ENCODE measurements around the gene TMEM178B.
"Not testable (repeated sequence)": the region's sequence is repeated elsewhere in the genome, so short reads cannot be mapped to it uniquely, and the experiment has no call there.

Gene TMEM178B

GRCh38 chr7:141403846-141404245, 330.0 kb downstream of the TMEM178B start:
- DNase-seq, result not testable (repeated sequence)

DNA sequence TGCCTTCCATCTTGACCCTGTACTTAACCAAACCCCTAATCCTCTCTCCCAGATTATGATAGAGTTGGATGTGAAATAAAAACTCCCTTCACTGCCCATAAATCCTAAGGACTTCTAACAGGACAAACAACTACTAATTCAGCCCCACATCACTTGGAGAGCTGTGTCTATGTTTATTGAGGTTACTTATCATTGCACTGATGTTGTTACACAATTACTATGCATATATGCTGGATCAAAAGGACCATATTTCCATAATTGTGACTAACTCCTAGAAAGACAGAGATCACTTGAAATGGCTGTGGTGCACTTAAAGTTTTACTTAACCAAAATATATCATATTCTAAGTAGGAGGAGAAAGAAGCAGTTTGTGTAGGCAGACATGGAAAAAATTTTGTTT, 332.5 kb downstream of the TMEM178B start:
- DNase-seq, result no peak

- no peak for DNase-seq
These were observed 334.0 kb downstream of the TMEM178B start for GRCh38 chr7:141407893-141408292.

- no peak for DNase-seq
These were observed 334.6 kb downstream of the TMEM178B start for GRCh38 chr7:141408440-141408839.

DNA sequence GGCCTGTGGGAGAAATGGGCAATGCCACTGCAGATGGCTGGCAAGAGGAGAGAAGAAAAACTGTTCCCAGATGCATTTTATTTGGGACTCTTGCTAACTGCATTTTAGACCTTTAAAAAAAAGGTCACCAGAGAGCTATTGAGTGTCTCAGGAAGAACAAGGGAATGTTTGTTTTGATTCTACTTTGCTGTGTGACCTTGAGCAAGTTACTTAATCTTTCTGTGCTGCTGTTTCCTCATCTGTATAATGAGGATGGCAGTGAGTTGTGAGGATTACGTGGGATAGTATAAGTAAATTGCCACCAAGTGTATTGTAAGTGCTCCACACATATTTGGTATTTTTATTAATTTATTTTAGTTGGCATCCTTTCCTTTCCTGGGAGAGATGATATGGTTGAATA, 335.4 kb downstream of the TMEM178B start:
- DNase-seq, result no peak

DNA sequence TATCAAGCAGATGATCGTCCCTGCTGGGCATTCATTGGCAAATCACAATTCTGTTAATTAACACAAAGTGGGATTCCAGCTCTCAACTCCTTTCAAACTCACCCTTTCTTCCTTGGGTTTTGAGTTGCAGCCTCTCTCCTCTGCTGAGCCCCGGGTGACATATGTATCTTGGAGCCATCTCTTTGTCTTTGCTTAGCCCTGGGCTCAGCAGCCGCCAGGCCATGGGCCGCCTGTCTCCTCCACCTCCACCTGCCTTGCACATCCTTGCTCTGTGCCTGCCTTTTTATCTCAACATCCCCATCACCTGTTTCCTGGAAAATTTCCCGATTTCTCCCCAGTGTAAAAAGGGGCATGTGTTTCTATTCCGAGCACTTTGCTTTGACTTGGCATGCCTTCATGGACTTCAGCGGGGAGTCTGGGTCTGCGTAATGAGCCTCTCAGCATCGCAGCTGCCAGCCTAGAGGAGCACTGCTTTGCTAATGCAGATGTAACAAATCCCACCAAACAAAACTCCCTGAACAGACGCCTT, 336.0 kb downstream of the TMEM178B start:
- no peak for DNase-seq

DNA sequence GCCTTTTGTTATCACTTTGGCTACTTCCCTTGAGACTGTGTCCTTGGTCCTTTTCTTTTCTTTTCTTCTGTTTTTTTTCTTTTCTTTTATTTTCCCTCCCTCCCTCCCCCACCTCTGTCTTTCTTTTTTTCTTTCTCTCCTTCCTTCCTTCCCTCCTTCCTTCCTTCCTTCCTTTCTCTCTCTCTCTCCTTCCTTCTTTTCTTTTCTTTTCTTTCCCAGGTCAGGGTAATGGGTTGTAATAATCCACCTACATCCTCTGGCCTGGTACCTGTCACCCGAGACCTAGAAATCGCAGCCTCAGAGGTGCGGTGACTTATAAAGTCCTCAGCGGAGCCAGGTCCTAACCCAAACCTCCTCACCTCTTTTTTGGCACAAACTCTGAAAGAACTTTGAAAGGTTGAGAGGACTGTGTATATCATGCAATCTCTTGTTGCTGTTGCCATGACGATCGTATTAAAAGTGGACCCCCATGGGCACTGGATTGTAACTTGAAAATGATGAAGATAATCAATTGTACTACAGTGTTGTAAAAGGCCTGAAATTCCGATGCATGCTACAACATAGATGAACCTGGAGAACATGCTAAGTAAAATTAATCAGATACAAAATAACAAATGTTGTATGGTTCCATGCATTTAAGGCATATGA, 336.6 kb downstream of the TMEM178B start:
- DNase-seq, result no peak

DNA sequence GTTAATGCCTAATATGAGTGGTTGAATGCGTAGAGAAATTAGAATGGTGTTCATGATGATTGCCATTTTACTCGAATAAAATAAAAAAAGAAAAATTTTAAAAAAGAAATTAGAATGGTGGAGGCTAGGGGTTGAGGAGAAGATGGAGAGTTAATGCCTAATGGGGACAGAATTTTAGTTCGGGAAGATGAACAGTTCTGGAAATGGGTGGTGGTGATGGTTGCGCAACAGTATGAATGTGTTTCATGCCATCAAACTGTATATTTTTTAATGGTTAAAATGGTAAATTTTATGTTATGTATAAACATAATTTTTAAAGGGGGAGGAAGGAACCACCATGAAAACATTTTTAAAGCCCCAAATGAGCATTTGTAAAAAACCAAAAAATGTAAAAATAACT, 337.3 kb downstream of the TMEM178B start:
- no peak for DNase-seq

- no peak for DNase-seq
These were observed 342.1 kb downstream of the TMEM178B start for GRCh38 chr7:141415999-141416398.

DNA sequence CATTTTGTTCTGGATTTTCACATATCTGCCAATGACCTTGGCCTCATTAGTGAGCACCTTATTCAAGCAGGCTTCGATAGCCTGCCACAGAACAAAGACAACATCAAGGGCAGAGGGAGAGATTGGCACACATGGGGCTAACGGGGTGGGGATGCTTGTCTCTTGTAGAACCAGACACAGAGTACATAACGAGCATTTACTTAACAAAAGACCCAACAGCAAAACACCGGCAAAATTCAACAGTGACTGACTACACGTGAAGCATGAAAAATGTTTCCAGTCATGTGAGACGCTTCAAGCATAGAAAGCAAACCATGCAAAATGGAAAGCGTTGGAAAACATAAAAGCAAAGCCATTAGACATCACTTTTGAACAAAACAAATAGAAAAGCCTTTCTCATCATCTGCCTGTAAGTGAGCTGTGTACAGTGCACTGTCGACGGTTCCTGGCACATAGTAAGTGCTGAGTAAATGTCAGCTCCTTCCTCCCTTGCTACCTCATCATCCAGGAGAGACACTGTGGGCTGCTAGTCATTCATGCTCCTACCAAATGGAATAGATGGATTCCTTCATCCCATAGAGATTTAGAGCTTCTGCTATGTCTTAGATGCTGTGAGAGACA, 342.9 kb downstream of the TMEM178B start:
- DNase-seq, result no peak

GRCh38 chr7:141417506-141417905, 343.6 kb downstream of the TMEM178B start:
- DNase-seq, result no peak

GRCh38 chr7:141418066-141418465, 344.2 kb downstream of the TMEM178B start:
- no peak for DNase-seq

DNA sequence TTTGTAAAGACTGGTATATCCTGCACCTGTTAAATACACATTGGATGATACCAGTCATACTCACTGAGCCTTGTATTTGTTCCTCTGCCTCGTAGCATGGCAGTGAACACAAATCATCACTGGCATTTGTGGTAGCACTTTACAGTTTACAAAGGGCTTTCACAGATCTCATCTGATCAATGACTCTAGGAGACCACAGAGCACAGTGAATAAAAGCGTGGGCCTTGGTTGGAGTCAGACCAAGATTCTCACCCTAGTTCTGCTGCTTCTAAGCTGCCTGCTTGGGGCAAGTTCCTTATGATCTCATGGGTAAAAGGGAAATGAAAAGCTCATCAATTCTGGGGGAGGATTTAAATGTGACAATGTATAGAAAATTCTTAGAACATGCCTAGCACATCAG, 347.4 kb downstream of the TMEM178B start:
- DNase-seq, result no peak

- DNase-seq, result no peak
These were observed 353.3 kb downstream of the TMEM178B start for GRCh38 chr7:141427134-141427533.

GRCh38 chr7:141430455-141431139, 356.7 kb downstream of the TMEM178B start:
- no peak for DNase-seq

DNA sequence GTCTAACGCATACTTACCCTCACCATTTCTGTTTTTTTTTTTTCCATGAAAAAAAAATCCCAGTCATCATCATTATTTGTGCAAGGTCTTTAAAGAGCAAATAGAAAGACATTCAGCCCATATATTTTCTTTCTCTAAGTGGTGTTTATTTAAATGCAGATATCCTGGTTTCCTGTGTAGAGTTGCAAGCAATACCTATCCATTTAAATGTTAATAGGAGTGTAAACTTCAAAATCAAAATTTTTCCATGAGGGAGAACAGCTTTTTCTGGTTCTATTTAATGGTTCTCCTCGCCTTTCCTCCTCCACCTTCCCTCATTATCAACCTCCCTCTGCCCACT, 357.2 kb downstream of the TMEM178B start:
- DNase-seq, result no peak

DNA sequence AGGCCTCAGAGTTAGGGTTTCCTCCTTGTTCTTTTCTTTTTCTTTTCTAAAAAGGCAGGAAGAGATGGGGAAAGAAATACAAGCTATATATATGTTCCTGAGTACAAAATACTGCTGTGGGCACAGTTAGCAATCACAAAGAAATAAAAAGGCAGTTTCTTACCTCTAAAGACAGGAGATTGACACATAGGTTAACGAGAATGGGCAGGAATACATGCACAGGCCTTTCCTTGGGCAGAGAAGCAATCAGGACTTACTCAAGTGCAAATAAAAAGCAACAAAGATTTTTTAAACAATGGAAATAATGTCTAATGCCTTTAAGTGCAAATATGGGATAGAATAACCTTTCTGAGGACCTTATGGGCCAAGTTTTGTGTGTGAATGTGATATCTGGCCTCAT, 357.8 kb downstream of the TMEM178B start:
- DNase-seq, result no peak

GRCh38 chr7:141433698-141434097, 359.8 kb downstream of the TMEM178B start:
- DNase-seq, result no peak

DNA sequence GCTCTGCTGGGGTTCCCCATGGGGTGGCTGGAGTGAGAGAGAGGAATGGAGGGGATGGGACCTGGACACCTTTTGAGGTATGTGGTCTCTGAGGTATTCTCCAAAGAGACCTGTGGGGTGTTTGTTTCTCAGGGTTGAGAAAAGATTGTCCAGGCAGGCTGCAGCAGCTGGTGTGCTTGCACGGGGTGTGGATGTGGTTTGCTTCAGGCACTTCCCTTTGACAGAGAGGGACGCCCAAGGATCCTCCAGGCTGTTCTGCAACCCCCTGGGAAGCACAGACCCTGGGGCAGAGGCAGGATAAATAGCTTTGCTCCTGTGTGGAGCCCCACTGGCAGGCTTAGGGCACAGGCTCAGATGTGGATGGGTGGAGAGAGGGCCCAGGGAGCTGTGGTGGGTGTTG, 362.3 kb downstream of the TMEM178B start:
- DNase-seq, result no peak

DNA sequence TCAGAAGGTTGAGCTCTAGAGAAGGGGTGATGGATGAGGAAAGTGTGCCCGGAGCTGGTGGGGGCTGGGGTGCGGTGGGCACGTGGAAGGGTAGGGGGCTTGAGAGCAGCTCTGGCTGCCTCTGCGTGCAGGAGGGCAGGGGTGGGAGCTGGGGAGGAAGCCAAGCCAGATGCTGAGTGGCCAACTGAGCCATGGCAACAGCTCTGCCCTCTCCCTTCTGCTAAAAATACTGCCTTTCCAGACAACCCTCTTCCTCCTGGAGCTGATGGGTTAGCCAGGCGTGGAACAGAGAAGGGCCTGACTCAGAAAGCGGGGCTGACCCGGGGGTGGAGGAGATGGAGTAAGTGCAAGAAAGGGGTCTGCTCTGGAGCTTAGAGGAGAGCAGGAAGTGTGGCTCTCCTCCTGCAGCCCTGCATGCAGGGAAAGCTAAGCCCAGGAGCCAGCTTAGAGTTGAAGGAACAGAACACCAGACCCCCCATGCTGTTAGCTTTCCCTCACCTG, 362.8 kb downstream of the TMEM178B start:
- DNase-seq, result no peak

DNA sequence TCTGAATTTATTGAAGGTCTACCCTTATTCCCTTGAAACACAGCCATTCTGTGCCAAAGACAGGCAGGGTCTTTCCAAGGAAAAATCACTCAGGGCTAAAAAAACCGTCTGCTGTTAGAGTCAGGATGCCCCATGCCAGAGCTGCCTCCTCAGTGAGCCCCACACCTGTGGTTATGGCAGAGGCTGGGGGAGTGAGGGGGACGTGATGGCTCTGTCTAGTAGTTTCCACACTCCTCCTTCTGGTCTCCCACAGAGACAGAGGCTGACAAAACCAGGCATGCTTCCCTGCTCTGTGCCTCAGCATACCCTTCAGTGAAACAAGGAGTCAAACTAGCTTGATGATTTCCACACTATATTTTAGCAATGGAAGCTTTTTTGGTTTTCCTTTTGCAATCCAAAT, 365.3 kb downstream of the TMEM178B start:
- no peak for DNase-seq

GRCh38 chr7:141439776-141440175, 365.9 kb downstream of the TMEM178B start:
- DNase-seq, result no peak

GRCh38 chr7:141441837-141442627, 368.2 kb downstream of the TMEM178B start:
- DNase-seq, result no peak

All from GDM1 (cell line).